ENCODE data around the gene MAP1LC3B2. TPM values are rescaled to one million over a fixed set of nuclear protein-coding genes. Genes with fewer than 3 reads are reported as not detected.

MAP1LC3B2 gene
- total RNA-seq, 1 experiment from 2014 or later: 1.5 TPM

GRCh38 chr12:116612436-116612835 is 53.3 kb downstream of the MAP1LC3B2 start:
- Histone ChIP-seq H2AK5ac (ENCODE audit: insufficient read length, low read length) (no peak overlapping the region), H3K23ac (ENCODE audit: insufficient read length, low read depth, low read length) (no peak overlapping the region), H3K4ac (ENCODE audit: low read depth, low read length) (no peak overlapping the region), H3K14ac (ENCODE audit: insufficient read depth, low read length) (no peak overlapping the region), H2BK20ac (ENCODE audit: low read depth, low read length, poor library complexity, severe bottlenecking) (no peak overlapping the region), H2BK12ac (ENCODE audit: insufficient read length, low read depth, low read length) (no peak overlapping the region), H4K5ac (ENCODE audit: insufficient read length, low read depth, low read length) (no peak overlapping the region), H3K79me1 (ENCODE audit: insufficient read depth, low read depth, low read length, poor library complexity, severe bottlenecking) (no peaks in the 10 kb centered on the region), H3T11ph (ENCODE audit: low read length) (no peak overlapping the region), H2AFZ (ENCODE audit: low read length) (no peak overlapping the region), H3K27ac (ENCODE audit: insufficient read length, low read depth, low read length) (no peak overlapping the region), H3K4me1 (ENCODE audit: insufficient read depth, low read length) (no peaks in the 10 kb centered on the region), H3K9me3 (ENCODE audit: control insufficient read depth, low read depth, low read length) (no peaks in the 10 kb centered on the region), H3K27me3 (ENCODE audit: insufficient read depth, low read length) (no peaks in the 10 kb centered on the region), H3K4me2 (ENCODE audit: insufficient read depth, insufficient read length, low read length) (no peak overlapping the region), H3K9ac (ENCODE audit: extremely low read depth, insufficient read length, low read length) (no peak overlapping the region), H4K8ac (replicated peaks; ENCODE audit: insufficient read length, low read depth, low read length) (no peak overlapping the region), H2BK120ac (ENCODE audit: low read depth, low read length, poor library complexity, severe bottlenecking) (no peak overlapping the region), H3K56ac (ENCODE audit: insufficient read length, low read depth, low read length) (no peak overlapping the region), H3K23me2 (ENCODE audit: insufficient read length, low read depth, low read length, poor library complexity, severe bottlenecking) (no peaks in the 10 kb centered on the region), H4K91ac (ENCODE audit: insufficient read length, low read depth, low read length) (no peak overlapping the region), H2BK5ac (ENCODE audit: insufficient read length, low read length) (no peak overlapping the region), H3K18ac (ENCODE audit: insufficient read length, low read depth, low read length) (no peak overlapping the region), H2BK15ac (ENCODE audit: low read depth, low read length) (no peak overlapping the region), H3K79me2 (ENCODE audit: insufficient read depth, low read length) (no peaks in the 10 kb centered on the region), H4K20me1 (ENCODE audit: control insufficient read depth, insufficient read depth, insufficient read length) (no peaks in the 10 kb centered on the region)
- no peak for TF ChIP-seq CTCF (conservative IDR thresholded peaks at IDR 0.05)
- Mint-ChIP-seq H3K27me3 (ENCODE audit: low read depth) (no peaks in the 10 kb centered on the region; the same call in 1 of the 2 replicates), H3K36me3 (ENCODE audit: insufficient read depth in 1 of 3, low read depth in 3 of 3) (peaks cover 0 to 3% (median 0%) of the 10 kb centered on the region in 3 experiments; a peak in 2 of 7 replicates), H3K4me3 (no peak overlapping the region), H3K27ac (no peak overlapping the region), H3K4me1 (peaks cover 22 to 24% of the 10 kb centered on the region in 2 experiments), H3K9me3 (peaks cover 0 to 8% of the 10 kb centered on the region in 2 experiments; a peak in 3 of 5 replicates)
- WGBS (ENCODE audit: extremely low coverage, insufficient read length, low lambda C conversion rate): no CpG with 5 or more reads among the region's 6 CpGs
- DNase-seq: no peak
